WTC11 (cell line): ENCODE results near the gene RAMACL.

ENCODE experiments used
- CTCF ChIP-seq: fragments of 200-600 bp; IDR thresholded peaks from 2 replicates; pipeline ENCODE4 v1.8.0; 2022; ENCODE audit warnings: antibody characterized with exemption
- EMX1 ChIP-seq: fragments of 250-450 bp; sonication (Bioruptor Pico); IDR thresholded peaks from 2 replicates; pipeline ENCODE4 v1.8.0; 2021; ENCODE audit warnings: mild to moderate bottlenecking
- MXD4 ChIP-seq: fragments of 250-450 bp; sonication (Bioruptor Pico); IDR thresholded peaks from 2 replicates; pipeline ENCODE4 v1.8.0; 2021; ENCODE audit warnings: mild to moderate bottlenecking, moderate library complexity, borderline replicate concordance
- NR2C2 ChIP-seq: sonication (generic); formaldehyde crosslinking; IDR thresholded peaks from 2 replicates; pipeline ENCODE4 v1.8.0; 2022; ENCODE audit warnings: mild to moderate bottlenecking, missing genetic modification reagents
- SP1 ChIP-seq: sonication (generic); formaldehyde crosslinking; conservative IDR thresholded peaks from 2 replicates; pipeline ENCODE4 v1.8.1; 2022; ENCODE audit warnings: missing genetic modification reagents
- TEAD1 ChIP-seq: sonication (generic); formaldehyde crosslinking; IDR thresholded peaks from 2 replicates; pipeline ENCODE4 v1.8.0; 2022; ENCODE audit warnings: mild to moderate bottlenecking, missing genetic modification reagents
- USF1 ChIP-seq: sonication (generic); formaldehyde crosslinking; IDR thresholded peaks from 2 replicates; pipeline ENCODE4 v1.8.0; 2022; ENCODE audit warnings: mild to moderate bottlenecking, missing genetic modification reagents
- ZBTB21 ChIP-seq: sonication (generic); formaldehyde crosslinking; IDR thresholded peaks from 2 replicates; pipeline ENCODE4 v1.8.1; 2023; ENCODE audit warnings: mild to moderate bottlenecking, missing genetic modification reagents, borderline replicate concordance
- ZNF138 ChIP-seq: sonication (generic); formaldehyde crosslinking; conservative IDR thresholded peaks from 2 replicates; pipeline ENCODE4 v1.8.1; 2022; ENCODE audit warnings: mild to moderate bottlenecking, moderate library complexity, missing genetic modification reagents
- TF ChIP-seq, protein P1 (sequence below): sonication (generic); formaldehyde crosslinking; IDR thresholded peaks from 2 replicates; pipeline ENCODE4 v1.8.0; 2022; ENCODE audit warnings: mild to moderate bottlenecking, missing genetic modification reagents
- TF ChIP-seq, protein P2 (sequence below): sonication (generic); formaldehyde crosslinking; conservative IDR thresholded peaks from 2 replicates; pipeline ENCODE4 v1.8.1; 2023; ENCODE audit warnings: mild to moderate bottlenecking, low read depth, missing genetic modification reagents, moderate library complexity
- TF ChIP-seq, protein P3 (sequence below): sonication (generic); formaldehyde crosslinking; IDR thresholded peaks from 2 replicates; pipeline ENCODE4 v1.8.0; 2023; ENCODE audit warnings: missing genetic modification reagents, mild to moderate bottlenecking, borderline replicate concordance

- TF ChIP-seq USF1 (CRISPR knock-in tag) (no peak), MXD4 (CRISPR knock-in tag) (no peak), ZNF138 (CRISPR knock-in tag) (no peak), CTCF (no peak), TEAD1 (no peak), SP1 (no peak), NR2C2 (CRISPR knock-in tag) (no peak), ZBTB21 (CRISPR knock-in tag) (no peak), EMX1 (CRISPR knock-in tag) (no peak)
- TF ChIP-seq, protein P1, sequence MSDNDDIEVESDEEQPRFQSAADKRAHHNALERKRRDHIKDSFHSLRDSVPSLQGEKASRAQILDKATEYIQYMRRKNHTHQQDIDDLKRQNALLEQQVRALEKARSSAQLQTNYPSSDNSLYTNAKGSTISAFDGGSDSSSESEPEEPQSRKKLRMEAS (CRISPR knock-in tag): no peak
- TF ChIP-seq, protein P2, sequence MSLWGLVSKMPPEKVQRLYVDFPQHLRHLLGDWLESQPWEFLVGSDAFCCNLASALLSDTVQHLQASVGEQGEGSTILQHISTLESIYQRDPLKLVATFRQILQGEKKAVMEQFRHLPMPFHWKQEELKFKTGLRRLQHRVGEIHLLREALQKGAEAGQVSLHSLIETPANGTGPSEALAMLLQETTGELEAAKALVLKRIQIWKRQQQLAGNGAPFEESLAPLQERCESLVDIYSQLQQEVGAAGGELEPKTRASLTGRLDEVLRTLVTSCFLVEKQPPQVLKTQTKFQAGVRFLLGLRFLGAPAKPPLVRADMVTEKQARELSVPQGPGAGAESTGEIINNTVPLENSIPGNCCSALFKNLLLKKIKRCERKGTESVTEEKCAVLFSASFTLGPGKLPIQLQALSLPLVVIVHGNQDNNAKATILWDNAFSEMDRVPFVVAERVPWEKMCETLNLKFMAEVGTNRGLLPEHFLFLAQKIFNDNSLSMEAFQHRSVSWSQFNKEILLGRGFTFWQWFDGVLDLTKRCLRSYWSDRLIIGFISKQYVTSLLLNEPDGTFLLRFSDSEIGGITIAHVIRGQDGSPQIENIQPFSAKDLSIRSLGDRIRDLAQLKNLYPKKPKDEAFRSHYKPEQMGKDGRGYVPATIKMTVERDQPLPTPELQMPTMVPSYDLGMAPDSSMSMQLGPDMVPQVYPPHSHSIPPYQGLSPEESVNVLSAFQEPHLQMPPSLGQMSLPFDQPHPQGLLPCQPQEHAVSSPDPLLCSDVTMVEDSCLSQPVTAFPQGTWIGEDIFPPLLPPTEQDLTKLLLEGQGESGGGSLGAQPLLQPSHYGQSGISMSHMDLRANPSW (CRISPR knock-in tag): no peak
- TF ChIP-seq, protein P3, sequence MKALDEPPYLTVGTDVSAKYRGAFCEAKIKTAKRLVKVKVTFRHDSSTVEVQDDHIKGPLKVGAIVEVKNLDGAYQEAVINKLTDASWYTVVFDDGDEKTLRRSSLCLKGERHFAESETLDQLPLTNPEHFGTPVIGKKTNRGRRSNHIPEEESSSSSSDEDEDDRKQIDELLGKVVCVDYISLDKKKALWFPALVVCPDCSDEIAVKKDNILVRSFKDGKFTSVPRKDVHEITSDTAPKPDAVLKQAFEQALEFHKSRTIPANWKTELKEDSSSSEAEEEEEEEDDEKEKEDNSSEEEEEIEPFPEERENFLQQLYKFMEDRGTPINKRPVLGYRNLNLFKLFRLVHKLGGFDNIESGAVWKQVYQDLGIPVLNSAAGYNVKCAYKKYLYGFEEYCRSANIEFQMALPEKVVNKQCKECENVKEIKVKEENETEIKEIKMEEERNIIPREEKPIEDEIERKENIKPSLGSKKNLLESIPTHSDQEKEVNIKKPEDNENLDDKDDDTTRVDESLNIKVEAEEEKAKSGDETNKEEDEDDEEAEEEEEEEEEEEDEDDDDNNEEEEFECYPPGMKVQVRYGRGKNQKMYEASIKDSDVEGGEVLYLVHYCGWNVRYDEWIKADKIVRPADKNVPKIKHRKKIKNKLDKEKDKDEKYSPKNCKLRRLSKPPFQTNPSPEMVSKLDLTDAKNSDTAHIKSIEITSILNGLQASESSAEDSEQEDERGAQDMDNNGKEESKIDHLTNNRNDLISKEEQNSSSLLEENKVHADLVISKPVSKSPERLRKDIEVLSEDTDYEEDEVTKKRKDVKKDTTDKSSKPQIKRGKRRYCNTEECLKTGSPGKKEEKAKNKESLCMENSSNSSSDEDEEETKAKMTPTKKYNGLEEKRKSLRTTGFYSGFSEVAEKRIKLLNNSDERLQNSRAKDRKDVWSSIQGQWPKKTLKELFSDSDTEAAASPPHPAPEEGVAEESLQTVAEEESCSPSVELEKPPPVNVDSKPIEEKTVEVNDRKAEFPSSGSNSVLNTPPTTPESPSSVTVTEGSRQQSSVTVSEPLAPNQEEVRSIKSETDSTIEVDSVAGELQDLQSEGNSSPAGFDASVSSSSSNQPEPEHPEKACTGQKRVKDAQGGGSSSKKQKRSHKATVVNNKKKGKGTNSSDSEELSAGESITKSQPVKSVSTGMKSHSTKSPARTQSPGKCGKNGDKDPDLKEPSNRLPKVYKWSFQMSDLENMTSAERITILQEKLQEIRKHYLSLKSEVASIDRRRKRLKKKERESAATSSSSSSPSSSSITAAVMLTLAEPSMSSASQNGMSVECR (CRISPR knock-in tag): no peak
Observed at GRCh38 chr6:166566026-166567011, 20.2 kb downstream of the RAMACL start.
